Measurements from ENCODE around the gene ABHD16B. TPM values are rescaled to one million over a fixed set of nuclear protein-coding genes. Genes with fewer than 3 reads are reported as not detected.
"Not testable (repeated sequence)": the region's sequence is repeated elsewhere in the genome, so short reads cannot be mapped to it uniquely, and the experiment has no call there.

The ABHD16B gene
- polyA plus RNA-seq, 2 of the 4 experiments (the other 2 are of a cell fraction), result not detected

GRCh38 chr20:63864978-63865640, 3.8 kb downstream of the ABHD16B start, which contains the start of gene TPD52L2 (continued):
- TF ChIP-seq PHF8 (IDR thresholded peaks at IDR 0.05; ENCODE audit: borderline replicate concordance, low read depth) (peak; percentile 95), HOXA7 (CRISPR knock-in tag; IDR thresholded peaks at IDR 0.05) (no peak), CEBPB (IDR thresholded peaks at IDR 0.05) (peak; percentile 83 to 96), MAX (IDR thresholded peaks at IDR 0.05) (peak; percentile 98), TP53 (CRISPR knock-in tag; IDR thresholded peaks at IDR 0.05) (no peak), RCOR1 (IDR thresholded peaks at IDR 0.05; ENCODE audit: low read depth, low read length) (no peak), KDM1A (IDR thresholded peaks at IDR 0.05; ENCODE audit: low read depth) (no peak), POLR2A (IDR thresholded peaks at IDR 0.05; ENCODE audit: low read length) (peak; percentile 68), MYC (IDR thresholded peaks at IDR 0.05; ENCODE audit: borderline replicate concordance, low read length) (peak; percentile 82; the same call in 1 of the 2 replicates), USF2 (IDR thresholded peaks at IDR 0.05) (peak; percentile 94)
- TF ChIP-seq, protein P1, sequence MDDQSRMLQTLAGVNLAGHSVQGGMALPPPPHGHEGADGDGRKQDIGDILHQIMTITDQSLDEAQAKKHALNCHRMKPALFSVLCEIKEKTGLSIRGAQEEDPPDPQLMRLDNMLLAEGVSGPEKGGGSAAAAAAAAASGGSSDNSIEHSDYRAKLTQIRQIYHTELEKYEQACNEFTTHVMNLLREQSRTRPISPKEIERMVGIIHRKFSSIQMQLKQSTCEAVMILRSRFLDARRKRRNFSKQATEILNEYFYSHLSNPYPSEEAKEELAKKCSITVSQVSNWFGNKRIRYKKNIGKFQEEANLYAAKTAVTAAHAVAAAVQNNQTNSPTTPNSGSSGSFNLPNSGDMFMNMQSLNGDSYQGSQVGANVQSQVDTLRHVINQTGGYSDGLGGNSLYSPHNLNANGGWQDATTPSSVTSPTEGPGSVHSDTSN (IDR thresholded peaks at IDR 0.05), result 0 out of 2 replicates have a peak, but pooled peaks have one; percentile 21
- TF ChIP-seq, protein P2, sequence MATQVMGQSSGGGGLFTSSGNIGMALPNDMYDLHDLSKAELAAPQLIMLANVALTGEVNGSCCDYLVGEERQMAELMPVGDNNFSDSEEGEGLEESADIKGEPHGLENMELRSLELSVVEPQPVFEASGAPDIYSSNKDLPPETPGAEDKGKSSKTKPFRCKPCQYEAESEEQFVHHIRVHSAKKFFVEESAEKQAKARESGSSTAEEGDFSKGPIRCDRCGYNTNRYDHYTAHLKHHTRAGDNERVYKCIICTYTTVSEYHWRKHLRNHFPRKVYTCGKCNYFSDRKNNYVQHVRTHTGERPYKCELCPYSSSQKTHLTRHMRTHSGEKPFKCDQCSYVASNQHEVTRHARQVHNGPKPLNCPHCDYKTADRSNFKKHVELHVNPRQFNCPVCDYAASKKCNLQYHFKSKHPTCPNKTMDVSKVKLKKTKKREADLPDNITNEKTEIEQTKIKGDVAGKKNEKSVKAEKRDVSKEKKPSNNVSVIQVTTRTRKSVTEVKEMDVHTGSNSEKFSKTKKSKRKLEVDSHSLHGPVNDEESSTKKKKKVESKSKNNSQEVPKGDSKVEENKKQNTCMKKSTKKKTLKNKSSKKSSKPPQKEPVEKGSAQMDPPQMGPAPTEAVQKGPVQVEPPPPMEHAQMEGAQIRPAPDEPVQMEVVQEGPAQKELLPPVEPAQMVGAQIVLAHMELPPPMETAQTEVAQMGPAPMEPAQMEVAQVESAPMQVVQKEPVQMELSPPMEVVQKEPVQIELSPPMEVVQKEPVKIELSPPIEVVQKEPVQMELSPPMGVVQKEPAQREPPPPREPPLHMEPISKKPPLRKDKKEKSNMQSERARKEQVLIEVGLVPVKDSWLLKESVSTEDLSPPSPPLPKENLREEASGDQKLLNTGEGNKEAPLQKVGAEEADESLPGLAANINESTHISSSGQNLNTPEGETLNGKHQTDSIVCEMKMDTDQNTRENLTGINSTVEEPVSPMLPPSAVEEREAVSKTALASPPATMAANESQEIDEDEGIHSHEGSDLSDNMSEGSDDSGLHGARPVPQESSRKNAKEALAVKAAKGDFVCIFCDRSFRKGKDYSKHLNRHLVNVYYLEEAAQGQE (IDR thresholded peaks at IDR 0.05), result peak; percentile 53; the same call in 1 of the 2 replicates

DNA sequence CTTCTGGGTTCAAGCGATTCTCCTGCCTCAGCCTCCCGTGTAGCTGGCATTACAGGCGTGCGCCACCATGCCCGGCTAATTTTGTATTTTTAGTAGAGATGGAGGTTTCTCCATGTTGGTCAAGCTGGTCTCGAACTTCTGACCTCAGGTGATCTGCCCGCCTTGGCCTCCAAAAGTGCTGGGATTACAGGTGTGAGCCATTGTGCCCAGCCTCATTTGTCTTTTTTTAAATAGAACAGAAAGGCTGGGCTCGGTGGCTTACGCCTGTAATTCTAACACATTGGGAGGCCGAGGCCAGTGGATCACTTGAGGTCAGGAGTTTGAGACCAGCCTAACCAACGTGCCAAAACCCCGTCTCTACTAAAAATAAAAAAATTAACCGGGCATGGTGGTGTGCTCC, 5.7 kb downstream of the ABHD16B start:
- not testable (repeated sequence) for ATAC-seq; FAIRE-seq; H3K4me3 ChIP-seq; H3K27ac ChIP-seq; DNase-seq (ENCODE audit: low read depth in 1 of 2, low spot score in 1 of 2); H3K9me3 ChIP-seq
- Histone ChIP-seq H3K4me2 (peak overlapping the region; percentile 91; the same call in 1 of the 3 replicates), H3K4me1 (peaks cover 14% of the 10 kb centered on the region; the same call in 2 of the 3 replicates)
- ChIA-PET POLR2A (interaction anchor here (0.7 to 3.0 kb wide), 2 partner anchors 10 to 30 kb away, joined by 3 to 26 read pairs; no protein-coding TSS in a partner anchor), CTCF (interaction anchor here (0.6 to 2.4 kb wide), 3 partner anchors 25 to 255 kb away, joined by 3 to 11 read pairs (median 3); no protein-coding TSS in a partner anchor)
- 95% methylated on average over 13 of the region's 13 CpGs for WGBS (ENCODE audit: missing lambda C conversion rate)

DNA sequence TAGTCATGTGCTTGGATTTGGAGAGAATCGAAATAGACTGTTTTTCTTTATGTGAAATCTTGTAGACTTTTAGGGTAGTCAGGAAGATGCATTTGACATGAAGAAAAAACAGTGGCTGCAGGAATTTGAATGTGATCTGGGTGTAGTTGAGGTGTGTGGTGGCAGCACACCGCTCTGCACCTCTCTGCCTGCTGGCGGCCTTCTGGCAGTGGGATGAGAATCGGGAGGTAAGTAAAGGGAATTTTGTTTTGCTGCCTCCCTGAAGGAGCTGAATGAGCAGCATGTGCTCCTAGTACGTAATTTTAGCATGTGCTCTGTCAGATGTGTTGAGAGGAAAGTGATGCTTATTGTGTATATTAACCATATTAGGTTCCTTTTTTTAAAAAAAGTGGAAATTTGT, 7.0 kb downstream of the ABHD16B start:
- Histone ChIP-seq H3K4me3 (no peak overlapping the region), H3K4me2 (no peak overlapping the region), H3K27ac (no peak overlapping the region), H3K4me1 (peaks cover 12% of the 10 kb centered on the region; the same call in 2 of the 3 replicates), H3K9me3 (no peaks in the 10 kb centered on the region)
- ATAC-seq (no peak), FAIRE-seq (no peak), DNase-seq (ENCODE audit: low read depth in 1 of 2, low spot score in 1 of 2) (no peak)
- WGBS (ENCODE audit: missing lambda C conversion rate), result 91% methylated on average over 5 of the region's 5 CpGs
- ChIA-PET CTCF (interaction anchor here (0.6 to 1.9 kb wide), 5 partner anchors 10 to 330 kb away, joined by 3 to 11 read pairs (median 3); partner anchors contain the start of gene PTK6), POLR2A (no interaction called here)
- TF ChIP-seq HOXB13 (CRISPR knock-in tag; IDR thresholded peaks at IDR 0.05; ENCODE audit: low read depth) (no peak), CHD4 (IDR thresholded peaks at IDR 0.05; ENCODE audit: borderline replicate concordance) (no peak), CEBPB (IDR thresholded peaks at IDR 0.05) (no peak), EP300 (IDR thresholded peaks at IDR 0.05) (no peak), BCL3 (IDR thresholded peaks at IDR 0.05) (no peak), ATOH8 (CRISPR knock-in tag; IDR thresholded peaks at IDR 0.05; ENCODE audit: low read depth) (no peak), ZC3H11A (IDR thresholded peaks at IDR 0.05) (no peak)
- TF ChIP-seq, protein P3, sequence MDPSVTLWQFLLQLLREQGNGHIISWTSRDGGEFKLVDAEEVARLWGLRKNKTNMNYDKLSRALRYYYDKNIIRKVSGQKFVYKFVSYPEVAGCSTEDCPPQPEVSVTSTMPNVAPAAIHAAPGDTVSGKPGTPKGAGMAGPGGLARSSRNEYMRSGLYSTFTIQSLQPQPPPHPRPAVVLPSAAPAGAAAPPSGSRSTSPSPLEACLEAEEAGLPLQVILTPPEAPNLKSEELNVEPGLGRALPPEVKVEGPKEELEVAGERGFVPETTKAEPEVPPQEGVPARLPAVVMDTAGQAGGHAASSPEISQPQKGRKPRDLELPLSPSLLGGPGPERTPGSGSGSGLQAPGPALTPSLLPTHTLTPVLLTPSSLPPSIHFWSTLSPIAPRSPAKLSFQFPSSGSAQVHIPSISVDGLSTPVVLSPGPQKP (IDR thresholded peaks at IDR 0.05; ENCODE audit: low read depth, low read length), result no peak
- TF ChIP-seq, protein P4, sequence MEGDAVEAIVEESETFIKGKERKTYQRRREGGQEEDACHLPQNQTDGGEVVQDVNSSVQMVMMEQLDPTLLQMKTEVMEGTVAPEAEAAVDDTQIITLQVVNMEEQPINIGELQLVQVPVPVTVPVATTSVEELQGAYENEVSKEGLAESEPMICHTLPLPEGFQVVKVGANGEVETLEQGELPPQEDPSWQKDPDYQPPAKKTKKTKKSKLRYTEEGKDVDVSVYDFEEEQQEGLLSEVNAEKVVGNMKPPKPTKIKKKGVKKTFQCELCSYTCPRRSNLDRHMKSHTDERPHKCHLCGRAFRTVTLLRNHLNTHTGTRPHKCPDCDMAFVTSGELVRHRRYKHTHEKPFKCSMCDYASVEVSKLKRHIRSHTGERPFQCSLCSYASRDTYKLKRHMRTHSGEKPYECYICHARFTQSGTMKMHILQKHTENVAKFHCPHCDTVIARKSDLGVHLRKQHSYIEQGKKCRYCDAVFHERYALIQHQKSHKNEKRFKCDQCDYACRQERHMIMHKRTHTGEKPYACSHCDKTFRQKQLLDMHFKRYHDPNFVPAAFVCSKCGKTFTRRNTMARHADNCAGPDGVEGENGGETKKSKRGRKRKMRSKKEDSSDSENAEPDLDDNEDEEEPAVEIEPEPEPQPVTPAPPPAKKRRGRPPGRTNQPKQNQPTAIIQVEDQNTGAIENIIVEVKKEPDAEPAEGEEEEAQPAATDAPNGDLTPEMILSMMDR (IDR thresholded peaks at IDR 0.05), result no peak
- TF ChIP-seq, protein P5, sequence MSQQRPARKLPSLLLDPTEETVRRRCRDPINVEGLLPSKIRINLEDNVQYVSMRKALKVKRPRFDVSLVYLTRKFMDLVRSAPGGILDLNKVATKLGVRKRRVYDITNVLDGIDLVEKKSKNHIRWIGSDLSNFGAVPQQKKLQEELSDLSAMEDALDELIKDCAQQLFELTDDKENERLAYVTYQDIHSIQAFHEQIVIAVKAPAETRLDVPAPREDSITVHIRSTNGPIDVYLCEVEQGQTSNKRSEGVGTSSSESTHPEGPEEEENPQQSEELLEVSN (IDR thresholded peaks at IDR 0.05; ENCODE audit: borderline replicate concordance, low read depth), result no peak

Data from A549 (cell line).